Measurements from ENCODE around the gene ABCC3.

The ABCC3 gene

DNA sequence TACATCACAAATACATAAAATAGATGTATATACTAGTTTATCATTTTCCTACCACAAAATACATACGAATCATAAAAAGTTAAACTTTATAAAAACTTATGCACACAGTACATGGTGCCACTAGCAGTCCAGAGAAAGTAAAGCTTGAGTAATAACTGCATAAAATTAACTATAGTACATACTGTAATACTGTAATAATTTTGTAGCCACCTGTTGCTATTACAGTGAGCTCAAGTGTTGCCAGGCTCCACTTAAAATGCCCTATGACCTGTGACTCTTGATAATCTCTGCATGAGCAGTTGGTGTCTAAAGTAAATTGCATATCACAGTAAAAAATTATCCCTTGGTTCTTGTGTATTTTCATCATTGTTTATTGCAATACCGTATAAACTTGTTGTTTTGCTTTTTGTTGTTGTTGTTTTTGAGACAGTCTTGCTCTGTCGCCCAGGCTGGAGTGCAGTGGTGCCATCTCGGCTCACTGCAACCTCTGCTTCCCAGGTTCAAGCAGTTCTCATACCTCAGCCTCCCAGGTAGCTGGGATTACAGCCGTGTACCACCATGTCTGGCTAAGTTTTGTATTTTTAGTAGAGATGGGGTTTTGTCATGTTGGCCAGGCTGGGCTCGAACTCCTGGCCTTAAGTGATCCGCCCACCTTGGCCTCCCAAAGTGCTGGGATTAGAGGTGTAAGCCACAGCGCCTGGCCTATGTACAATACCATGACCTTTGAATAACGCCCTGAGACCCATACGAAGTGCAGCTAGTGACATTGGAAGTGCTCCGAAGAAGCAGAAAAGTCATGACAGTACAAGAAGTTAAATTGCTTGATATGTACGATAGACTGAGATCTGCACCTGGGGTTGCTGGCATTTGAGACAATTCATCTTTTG, 91.3 kb downstream of the ABCC3 start:
- H3K27ac ChIP-seq, result no peak overlapping the region
- POLR2A ChIA-PET (ENCODE audit: low non-redundant PET), result no interaction called here
- TF ChIP-seq, protein P1, sequence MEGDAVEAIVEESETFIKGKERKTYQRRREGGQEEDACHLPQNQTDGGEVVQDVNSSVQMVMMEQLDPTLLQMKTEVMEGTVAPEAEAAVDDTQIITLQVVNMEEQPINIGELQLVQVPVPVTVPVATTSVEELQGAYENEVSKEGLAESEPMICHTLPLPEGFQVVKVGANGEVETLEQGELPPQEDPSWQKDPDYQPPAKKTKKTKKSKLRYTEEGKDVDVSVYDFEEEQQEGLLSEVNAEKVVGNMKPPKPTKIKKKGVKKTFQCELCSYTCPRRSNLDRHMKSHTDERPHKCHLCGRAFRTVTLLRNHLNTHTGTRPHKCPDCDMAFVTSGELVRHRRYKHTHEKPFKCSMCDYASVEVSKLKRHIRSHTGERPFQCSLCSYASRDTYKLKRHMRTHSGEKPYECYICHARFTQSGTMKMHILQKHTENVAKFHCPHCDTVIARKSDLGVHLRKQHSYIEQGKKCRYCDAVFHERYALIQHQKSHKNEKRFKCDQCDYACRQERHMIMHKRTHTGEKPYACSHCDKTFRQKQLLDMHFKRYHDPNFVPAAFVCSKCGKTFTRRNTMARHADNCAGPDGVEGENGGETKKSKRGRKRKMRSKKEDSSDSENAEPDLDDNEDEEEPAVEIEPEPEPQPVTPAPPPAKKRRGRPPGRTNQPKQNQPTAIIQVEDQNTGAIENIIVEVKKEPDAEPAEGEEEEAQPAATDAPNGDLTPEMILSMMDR (conservative IDR thresholded peaks at IDR 0.05; ENCODE audit: low read depth), result no peak
- DNase-seq (ENCODE audit: low spot score), result no peak
- CTCF ChIA-PET, result interaction anchor here (0.6 kb wide), 1 partner anchor 231 kb away, joined by 3 read pairs; no protein-coding TSS in a partner anchor

DNA sequence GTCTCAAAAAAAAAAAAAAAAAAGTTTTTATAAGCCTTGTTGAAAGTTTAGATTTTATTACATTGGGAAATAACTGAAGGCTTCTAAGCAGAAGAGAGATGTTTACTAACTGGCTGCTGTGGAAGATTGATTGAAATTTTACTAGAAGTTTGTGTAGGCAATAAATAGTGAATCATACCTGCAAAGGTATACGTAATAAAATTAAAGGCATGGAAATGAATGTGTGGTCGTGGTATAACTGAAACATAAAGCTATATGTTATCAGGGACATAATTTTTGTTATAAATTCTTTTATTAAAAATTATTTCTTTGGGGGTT, 93.4 kb downstream of the ABCC3 start:
- CTCF ChIA-PET, result no interaction called here

DNA sequence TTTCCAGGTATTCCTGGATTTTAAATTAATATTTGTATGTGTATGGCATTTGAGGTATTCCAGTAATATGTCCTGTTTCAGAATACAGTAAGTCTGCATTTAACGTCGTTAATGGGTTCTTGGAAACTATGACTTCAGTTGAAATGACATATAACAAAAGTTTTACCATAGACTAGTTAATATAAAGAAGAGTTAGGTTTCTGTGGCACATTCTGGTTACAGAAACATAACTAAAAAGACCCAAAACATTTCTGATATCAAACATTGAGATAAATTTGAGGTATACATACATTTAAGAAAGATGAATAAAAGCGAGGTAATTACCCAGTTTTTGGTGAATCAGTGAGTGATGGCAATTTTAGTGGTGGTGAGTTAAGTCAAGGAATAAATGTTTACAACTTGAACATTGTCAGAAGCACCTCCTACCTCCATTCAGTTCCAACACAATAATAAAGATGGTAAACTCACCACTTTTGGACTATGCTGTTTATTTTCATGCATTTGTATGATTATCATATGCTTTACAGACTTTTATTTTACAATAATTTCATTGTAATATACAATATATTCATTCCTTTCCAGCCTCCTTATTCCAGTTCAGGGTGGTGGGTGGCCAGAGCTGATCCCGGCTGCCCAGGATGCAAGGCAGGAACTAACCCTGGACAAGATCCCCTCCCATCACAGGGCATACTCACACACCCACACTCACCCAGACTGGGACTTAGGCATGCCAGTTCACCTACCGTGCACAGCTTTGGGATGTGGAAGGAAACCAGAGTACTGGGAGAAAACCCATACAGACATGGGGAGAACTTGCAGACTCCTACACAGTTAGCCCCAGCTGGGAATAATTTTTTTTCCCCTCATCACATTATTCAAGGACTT, 94.4 kb downstream of the ABCC3 start:
- TF ChIP-seq, protein P1 (conservative IDR thresholded peaks at IDR 0.05; ENCODE audit: low read depth), result no peak
- ChIA-PET CTCF (no interaction called here), POLR2A (ENCODE audit: low non-redundant PET) (no interaction called here)
- H3K27ac ChIP-seq, result peak overlapping the region; percentile 36; the same call in 1 of the 2 replicates
- no peak for DNase-seq (ENCODE audit: low spot score)

More for the DNA sequence above, 93.4 kb downstream of the ABCC3 start:
- no peak for DNase-seq (ENCODE audit: low spot score)
- TF ChIP-seq, protein P1 (conservative IDR thresholded peaks at IDR 0.05; ENCODE audit: low read depth), result no peak
- H3K27ac ChIP-seq, result no peak overlapping the region
- POLR2A ChIA-PET (ENCODE audit: low non-redundant PET), result no interaction called here

DNA sequence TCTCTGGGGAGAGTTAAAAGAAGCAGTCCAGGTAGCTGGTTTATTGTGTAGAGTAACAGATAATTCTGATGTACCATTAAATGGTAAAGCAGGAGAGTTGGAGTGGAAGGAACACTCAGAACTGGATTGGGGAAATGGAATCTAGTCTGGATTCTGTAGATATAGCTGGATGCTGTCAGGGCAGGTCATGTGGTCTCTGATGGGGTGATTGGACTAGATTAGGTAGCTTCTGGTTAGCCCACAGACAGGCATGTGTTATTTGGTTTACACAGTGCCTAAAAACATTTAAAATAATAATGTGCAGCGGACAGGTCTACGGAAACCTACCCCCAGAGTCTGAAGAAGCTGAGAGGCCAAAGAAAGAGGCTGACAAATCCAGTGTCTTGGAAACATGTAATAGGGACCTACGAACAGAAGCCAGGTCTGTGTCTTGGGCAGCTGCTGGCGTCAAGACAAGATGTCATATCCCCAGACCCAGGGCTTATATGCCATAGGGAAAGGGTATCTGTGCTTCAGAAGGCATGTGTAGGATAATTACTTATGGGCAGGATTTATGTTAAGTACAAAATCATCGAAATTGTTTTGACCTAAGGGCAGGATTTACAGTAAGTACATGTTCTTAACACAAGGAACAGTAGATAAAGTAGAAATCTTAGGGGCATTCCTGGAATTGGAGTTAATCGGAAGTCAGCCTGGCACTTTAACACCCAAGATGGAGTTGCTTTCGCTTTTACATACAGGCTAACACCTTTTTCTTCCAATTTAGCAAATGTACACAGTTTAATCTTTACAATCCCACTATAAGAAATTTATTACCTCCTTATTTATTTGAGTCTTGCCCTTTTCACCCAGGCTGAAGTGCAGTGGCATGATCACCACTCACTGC, 97.1 kb downstream of the ABCC3 start:
- CTCF ChIA-PET, result interaction anchor here (0.9 kb wide), 1 partner anchor 20 kb away, joined by 4 read pairs; no protein-coding TSS in a partner anchor
- no peak for DNase-seq (ENCODE audit: low spot score)
- POLR2A ChIA-PET (ENCODE audit: low non-redundant PET), result no interaction called here
- no peak overlapping the region for H3K27ac ChIP-seq
- TF ChIP-seq, protein P1 (conservative IDR thresholded peaks at IDR 0.05; ENCODE audit: low read depth), result no peak

DNA sequence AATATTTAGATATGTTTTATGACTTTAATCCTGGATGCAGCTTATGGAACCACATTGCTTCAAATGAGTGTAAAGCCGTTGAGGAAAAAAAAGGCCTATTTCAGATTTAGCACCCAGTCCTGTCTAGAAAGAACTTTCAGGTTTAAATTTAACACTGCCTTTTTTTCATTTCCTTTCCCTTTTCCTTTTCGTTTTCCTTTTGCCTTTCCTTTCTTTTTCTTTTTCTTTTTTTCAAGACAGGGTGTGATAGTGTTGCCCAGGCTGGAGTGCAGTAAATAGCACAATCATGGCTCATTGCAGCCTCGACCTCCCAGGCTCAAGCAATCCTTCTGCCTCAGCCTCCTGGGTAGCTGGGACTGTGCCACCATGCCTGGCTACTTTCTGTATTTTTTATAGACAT, 100.6 kb downstream of the ABCC3 start:
- ChIA-PET POLR2A (ENCODE audit: low non-redundant PET) (no interaction called here), CTCF (no interaction called here)
- TF ChIP-seq, protein P1 (conservative IDR thresholded peaks at IDR 0.05; ENCODE audit: low read depth), result no peak
- peak overlapping the region; percentile 37 for H3K27ac ChIP-seq
- no peak for DNase-seq (ENCODE audit: low spot score)

Data from RWPE1 (cell line).